Measurements from ENCODE around the gene DDX1. TPM values are rescaled to one million over a fixed set of nuclear protein-coding genes. Genes with fewer than 3 reads are reported as not detected.

Gene DDX1
- total RNA-seq, 2 donors from 2014 or later: 116 to 126 TPM

DNA sequence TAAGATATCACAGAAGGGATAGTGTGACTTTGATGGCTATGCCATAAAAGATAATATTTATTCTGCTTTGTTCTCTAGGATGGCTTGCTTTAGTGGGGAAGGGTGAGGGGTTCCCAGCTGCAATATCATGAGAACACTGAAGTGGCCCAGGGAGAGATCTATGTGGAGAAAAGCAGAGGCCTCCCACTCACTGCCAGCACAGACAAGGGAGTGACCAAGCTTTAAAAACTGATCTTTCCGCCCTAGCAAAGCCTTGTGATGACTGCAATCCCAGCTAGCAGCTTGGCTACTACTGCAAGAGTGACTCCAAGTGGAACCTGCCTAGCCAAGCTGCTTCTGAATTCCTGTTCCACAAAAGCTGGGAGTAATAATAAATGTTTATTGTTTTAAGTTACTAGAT lies 7.8 kb upstream of the DDX1 start:
- no peak overlapping the region for H3K27ac Mint-ChIP-seq
- WGBS, 2 experiments (ENCODE audit: insufficient coverage in 1 of 2, insufficient read length in 1 of 2): 90 to 91% methylated on average over 1 of the region's 1 CpG
- H3K4me1 Mint-ChIP-seq: peaks cover 3% of the 10 kb centered on the region

DNA sequence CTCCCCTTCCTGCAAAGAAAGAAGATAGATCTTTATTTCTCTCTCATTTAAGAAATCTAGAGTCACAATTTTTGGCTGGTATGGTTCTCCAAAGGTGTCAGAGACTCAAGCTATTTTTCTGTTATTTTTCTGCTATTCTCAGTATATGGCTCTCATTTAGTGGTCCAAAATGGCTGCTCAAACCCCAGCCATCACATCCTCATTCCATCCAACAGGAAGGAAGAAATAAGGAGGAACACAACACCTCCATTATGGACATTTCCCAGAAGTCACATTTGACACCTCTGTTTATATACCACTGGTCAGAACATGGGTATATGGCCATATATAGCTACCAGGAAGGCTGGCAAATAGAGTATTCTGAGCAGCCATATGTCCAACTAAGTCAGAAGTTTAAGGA lies 7.4 kb upstream of the DDX1 start:
- Mint-ChIP-seq H3K4me3 (no peak overlapping the region), H3K36me3 (ENCODE audit: low read depth) (no peaks in the 10 kb centered on the region)

More for the DNA sequence above, 7.8 kb upstream of the DDX1 start:
- H3K27ac ChIP-seq (ENCODE audit: low read depth, low read length): no peak overlapping the region
- no peaks in the 10 kb centered on the region for H3K27me3 ChIP-seq (ENCODE audit: control insufficient read depth, insufficient read depth, low read length, poor library complexity, severe bottlenecking)
- H3K4me3 ChIP-seq (ENCODE audit: low read length): no peak overlapping the region
- Mint-ChIP-seq H3K9me3 (no peaks in the 10 kb centered on the region), H3K36me3 (ENCODE audit: low read depth) (no peaks in the 10 kb centered on the region), H3K27me3 (ENCODE audit: insufficient read depth) (peaks cover 9% of the 10 kb centered on the region), H3K4me3 (no peak overlapping the region)
- no peaks in the 10 kb centered on the region for H3K9me3 ChIP-seq (ENCODE audit: control insufficient read depth, low read length)
- H3K36me3 ChIP-seq (ENCODE audit: control insufficient read depth, insufficient read depth, low read length): no peaks in the 10 kb centered on the region
- no peak for DNase-seq
- H3K4me1 ChIP-seq (ENCODE audit: control insufficient read depth, insufficient read depth, low read length): peaks cover 6% of the 10 kb centered on the region
- no peak overlapping the region for H3K9ac ChIP-seq (ENCODE audit: extremely low read depth, low read length, poor library complexity, severe bottlenecking)
- TF ChIP-seq, protein P1, sequence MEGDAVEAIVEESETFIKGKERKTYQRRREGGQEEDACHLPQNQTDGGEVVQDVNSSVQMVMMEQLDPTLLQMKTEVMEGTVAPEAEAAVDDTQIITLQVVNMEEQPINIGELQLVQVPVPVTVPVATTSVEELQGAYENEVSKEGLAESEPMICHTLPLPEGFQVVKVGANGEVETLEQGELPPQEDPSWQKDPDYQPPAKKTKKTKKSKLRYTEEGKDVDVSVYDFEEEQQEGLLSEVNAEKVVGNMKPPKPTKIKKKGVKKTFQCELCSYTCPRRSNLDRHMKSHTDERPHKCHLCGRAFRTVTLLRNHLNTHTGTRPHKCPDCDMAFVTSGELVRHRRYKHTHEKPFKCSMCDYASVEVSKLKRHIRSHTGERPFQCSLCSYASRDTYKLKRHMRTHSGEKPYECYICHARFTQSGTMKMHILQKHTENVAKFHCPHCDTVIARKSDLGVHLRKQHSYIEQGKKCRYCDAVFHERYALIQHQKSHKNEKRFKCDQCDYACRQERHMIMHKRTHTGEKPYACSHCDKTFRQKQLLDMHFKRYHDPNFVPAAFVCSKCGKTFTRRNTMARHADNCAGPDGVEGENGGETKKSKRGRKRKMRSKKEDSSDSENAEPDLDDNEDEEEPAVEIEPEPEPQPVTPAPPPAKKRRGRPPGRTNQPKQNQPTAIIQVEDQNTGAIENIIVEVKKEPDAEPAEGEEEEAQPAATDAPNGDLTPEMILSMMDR (conservative IDR thresholded peaks at IDR 0.05): no peak

DNA sequence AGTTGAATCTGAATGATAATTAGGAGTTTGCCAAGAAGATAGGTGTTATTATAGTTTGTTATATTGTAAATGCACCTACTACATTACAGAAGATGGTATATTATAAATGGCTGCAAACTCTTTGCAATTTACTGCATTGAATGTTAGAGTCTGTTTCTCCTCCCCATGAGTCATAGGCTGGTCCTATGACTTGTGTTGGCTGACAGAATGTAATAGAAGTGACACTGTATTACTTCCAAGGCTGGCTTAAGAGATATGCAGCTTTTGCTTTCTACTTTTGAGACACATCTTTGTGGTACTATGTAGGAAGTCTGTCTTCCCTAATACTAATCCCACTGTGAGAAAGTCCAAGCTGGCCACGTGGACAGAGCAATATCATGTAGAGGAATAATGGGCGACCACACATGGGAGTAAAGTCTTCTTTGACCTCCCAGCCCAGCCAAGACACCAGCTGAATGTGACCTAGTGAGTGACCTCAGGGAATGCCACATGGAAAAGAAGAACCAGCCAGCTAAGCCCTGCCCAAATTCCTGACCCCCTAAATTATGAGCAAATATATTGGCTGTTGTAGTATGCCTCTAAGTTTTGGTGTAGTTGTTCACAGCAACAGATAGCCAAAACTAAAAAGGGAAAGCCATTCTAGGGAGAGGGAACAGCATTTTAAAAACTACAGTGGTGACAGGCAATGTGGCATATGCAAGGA lies 6.8 kb upstream of the DDX1 start:
- Histone ChIP-seq H3K9ac (ENCODE audit: extremely low read depth, low read length, poor library complexity, severe bottlenecking) (no peak overlapping the region), H3K4me1 (ENCODE audit: control insufficient read depth, insufficient read depth, low read length) (no peaks in the 10 kb centered on the region), H3K9me3 (ENCODE audit: control insufficient read depth, low read length) (no peaks in the 10 kb centered on the region), H3K27me3 (ENCODE audit: control insufficient read depth, insufficient read depth, low read length, poor library complexity, severe bottlenecking) (no peaks in the 10 kb centered on the region), H3K36me3 (ENCODE audit: control insufficient read depth, insufficient read depth, low read length) (no peaks in the 10 kb centered on the region), H3K27ac (ENCODE audit: low read depth, low read length) (no peak overlapping the region), H3K4me3 (ENCODE audit: low read length) (no peak overlapping the region)
- no peaks in the 10 kb centered on the region for H3K4me1 Mint-ChIP-seq
- H3K36me3 Mint-ChIP-seq (ENCODE audit: low read depth): no peaks in the 10 kb centered on the region
- 90 to 100% methylated on average over 2 of the region's 2 CpGs for WGBS, 2 experiments (ENCODE audit: insufficient coverage in 1 of 2, insufficient read length in 1 of 2)
- DNase-seq: no peak
- no peak overlapping the region for H3K4me3 Mint-ChIP-seq
- H3K27me3 Mint-ChIP-seq (ENCODE audit: insufficient read depth): peaks cover 12% of the 10 kb centered on the region
- TF ChIP-seq, protein P1 (conservative IDR thresholded peaks at IDR 0.05): no peak
- H3K27ac Mint-ChIP-seq: no peak overlapping the region
- H3K9me3 Mint-ChIP-seq: no peaks in the 10 kb centered on the region

More for the DNA sequence above, 7.4 kb upstream of the DDX1 start:
- Histone ChIP-seq H3K4me1 (ENCODE audit: control insufficient read depth, insufficient read depth, low read length) (peaks cover 5% of the 10 kb centered on the region), H3K36me3 (ENCODE audit: control insufficient read depth, insufficient read depth, low read length) (no peaks in the 10 kb centered on the region), H3K9ac (ENCODE audit: extremely low read depth, low read length, poor library complexity, severe bottlenecking) (no peak overlapping the region), H3K4me3 (ENCODE audit: low read length) (no peak overlapping the region), H3K9me3 (ENCODE audit: control insufficient read depth, low read length) (no peaks in the 10 kb centered on the region), H3K27me3 (ENCODE audit: control insufficient read depth, insufficient read depth, low read length, poor library complexity, severe bottlenecking) (no peaks in the 10 kb centered on the region), H3K27ac (ENCODE audit: low read depth, low read length) (no peak overlapping the region)
- Mint-ChIP-seq H3K27ac (no peak overlapping the region), H3K27me3 (ENCODE audit: insufficient read depth) (peaks cover 11% of the 10 kb centered on the region), H3K9me3 (no peaks in the 10 kb centered on the region), H3K4me1 (peaks cover 3% of the 10 kb centered on the region)
- DNase-seq: no peak
- TF ChIP-seq, protein P1 (conservative IDR thresholded peaks at IDR 0.05): no peak

All from endodermal cell (in vitro differentiated cells).